RWPE1 (cell line): ENCODE measurements around the gene IRF1.

Experiments
- CTCF ChIA-PET: fragments of 350-600 bp; sonication (Branson Sonifier 250); formaldehyde crosslinking; extraction: SDS; loops from one replicate; lab custom pipeline; 2021; lab: Yijun Ruan, JAX
- POLR2A ChIA-PET: fragments of 400-600 bp; formaldehyde crosslinking; extraction: SDS; loops from one replicate; lab custom pipeline; 2020; ENCODE audit warnings: antibody characterized with exemption; ENCODE audit not compliant: low non-redundant PET; lab: Yijun Ruan, JAX
- DNase-seq: peaks from one replicate; pipeline ENCODE4 v3.0.0; 2012; ENCODE audit warnings: low spot score
- H3K27ac ChIP-seq: fragments of 450-650 bp; 2 replicates; pipeline ENCODE4 v1.5.1; 2017
- CTCF ChIP-seq: fragments of 450-650 bp; conservative IDR thresholded peaks from 2 replicates; pipeline ENCODE4 v1.5.1; 2017; ENCODE audit warnings: low read depth, mild to moderate bottlenecking

IRF1 gene

GRCh38 chr5:132456987-132457361 is 33.6 kb downstream of the IRF1 start:
- DNase-seq: no peak
- CTCF ChIA-PET: interaction anchor here (1.2 to 1.6 kb wide), 3 partner anchors 9 to 44 kb away, joined by 4 to 10 read pairs (median 5); no protein-coding TSS in a partner anchor
- peak overlapping the region; percentile 64 for H3K27ac ChIP-seq
- POLR2A ChIA-PET: interaction anchor here (0.5 kb wide), 1 partner anchor 352 kb away, joined by 3 read pairs; no protein-coding TSS in a partner anchor
- TF ChIP-seq CTCF: no peak

GRCh38 chr5:132456296-132456986 is 34.1 kb downstream of the IRF1 start:
- no peak for DNase-seq
- ChIA-PET CTCF (interaction anchor here (0.5 to 1.6 kb wide), 4 partner anchors 9 to 117 kb away, joined by 3 to 5 read pairs (median 4); no protein-coding TSS in a partner anchor), POLR2A (no interaction called here)
- peak overlapping the region; percentile 64 for H3K27ac ChIP-seq
- no peak for TF ChIP-seq CTCF

GRCh38 chr5:132455614-132456115 is 34.9 kb downstream of the IRF1 start:
- no peak for DNase-seq
- H3K27ac ChIP-seq: peak overlapping the region; percentile 11; the same call in 1 of the 2 replicates

GRCh38 chr5:132454361-132454760 is 36.2 kb downstream of the IRF1 start:
- H3K27ac ChIP-seq: no peak overlapping the region
- POLR2A ChIA-PET: no interaction called here
- no peak for DNase-seq
- CTCF ChIA-PET: interaction anchor here (0.8 to 1.4 kb wide), 4 partner anchors 10 to 67 kb away, joined by 3 to 4 read pairs (median 4); no protein-coding TSS in a partner anchor
- TF ChIP-seq CTCF: no peak

More at GRCh38 chr5:132455614-132456115, 34.9 kb downstream of the IRF1 start:
- ChIA-PET CTCF (interaction anchor here (0.5 to 0.7 kb wide), 3 partner anchors 8 to 118 kb away, joined by 3 to 4 read pairs (median 3); no protein-coding TSS in a partner anchor), POLR2A (no interaction called here)
- TF ChIP-seq CTCF: no peak

GRCh38 chr5:132451387-132451786 is 39.2 kb downstream of the IRF1 start:
- TF ChIP-seq CTCF: no peak
- ChIA-PET POLR2A (no interaction called here), CTCF (interaction anchor here (0.6 to 1.5 kb wide), 4 partner anchors 13 to 379 kb away, joined by 3 to 5 read pairs (median 4); no protein-coding TSS in a partner anchor)
- DNase-seq: peak; percentile 55
- H3K27ac ChIP-seq: peak overlapping the region; percentile 9; the same call in 1 of the 2 replicates

- TF ChIP-seq CTCF: no peak
- CTCF ChIA-PET: no interaction called here
- H3K27ac ChIP-seq: no peak overlapping the region
- POLR2A ChIA-PET: interaction anchor here (0.5 to 0.6 kb wide), 2 partner anchors 31 to 32 kb away, joined by 3 to 4 read pairs; no protein-coding TSS in a partner anchor
- no peak for DNase-seq
These were observed 41.5 kb downstream of the IRF1 start for GRCh38 chr5:132449060-132449459.
